CD4-positive, alpha-beta memory T cell (primary cell): ENCODE data around the gene GLMN. TPM values are rescaled to one million over a fixed set of nuclear protein-coding genes. Genes with fewer than 3 reads are reported as not detected.

ENCODE experiments used
- CTCF ChIA-PET: fragments of 350-600 bp; sonication (Branson Sonifier 250); formaldehyde crosslinking; loops from one replicate; lab custom pipeline; 2021; ENCODE audit warnings: inconsistent platforms; ENCODE audit not compliant: partially characterized antibody; lab: Charles Lee
- POLR2A ChIA-PET: fragments of 350-600 bp; sonication (Branson Sonifier 250); formaldehyde crosslinking; loops from one replicate; lab custom pipeline; 2021; ENCODE audit not compliant: partially characterized antibody; lab: Charles Lee
- DNase-seq, 5 donors: peaks; one replicate each; pipeline versions ENCODE4 v3.0.0 to v3.0.0-alpha.2; 2020 to 2022; ENCODE audit warnings: mixed read lengths in 1 of 5
- H3K27ac ChIP-seq: one replicate; pipeline ENCODE4 v1.7.0; 2013; ENCODE audit warnings: low read depth, low read length
- H3K27me3 ChIP-seq: 2 replicates; pipeline ENCODE4 v1.7.0; 2013; ENCODE audit warnings: mild to moderate bottlenecking, low read length, moderate library complexity; ENCODE audit not compliant: insufficient read depth
- H3K36me3 ChIP-seq: 2 replicates; pipeline ENCODE4 v1.7.0; 2013; ENCODE audit warnings: mild to moderate bottlenecking, low read length, moderate library complexity; ENCODE audit not compliant: insufficient read depth
- H3K4me1 ChIP-seq: 2 replicates; pipeline ENCODE4 v1.7.0; 2013; ENCODE audit warnings: mild to moderate bottlenecking, low read length, moderate library complexity; ENCODE audit not compliant: insufficient read depth
- H3K4me3 ChIP-seq, 2 donors: one replicate each; pipeline ENCODE4 v1.7.0; 2013; ENCODE audit warnings: low read length in 2 of 2, mild to moderate bottlenecking in 1 of 2
- H3K9me3 ChIP-seq, 2 donors: one replicate each; pipeline ENCODE4 v1.7.0; 2013; ENCODE audit warnings: low read length in 2 of 2, control low read depth in 1 of 2; ENCODE audit not compliant: control insufficient read depth in 1 of 2
- H3K27ac Mint-ChIP-seq, 7 donors: one replicate each; pipeline ENCODE4 v1.8.0; 2020 to 2021; ENCODE audit warnings: mixed read lengths in 7 of 7, mild to moderate bottlenecking in 6 of 7, inconsistent platforms in 3 of 7, moderate library complexity in 3 of 7
- H3K27me3 Mint-ChIP-seq, 2 donors: one replicate each; pipeline ENCODE4 v1.8.0; 2020 to 2021; ENCODE audit warnings: mixed read lengths in 2 of 2
- H3K36me3 Mint-ChIP-seq, 2 donors: one replicate each; pipeline ENCODE4 v1.8.0; 2020 to 2021; ENCODE audit warnings: mixed read lengths in 2 of 2, inconsistent platforms in 1 of 2, mild to moderate bottlenecking in 1 of 2
- H3K4me1 Mint-ChIP-seq, 4 donors: one replicate each; pipeline ENCODE4 v1.8.0; 2020 to 2021; ENCODE audit warnings: mixed read lengths in 4 of 4, mild to moderate bottlenecking in 1 of 4
- H3K4me3 Mint-ChIP-seq, 8 donors: one replicate each; pipeline ENCODE4 v1.8.0; 2020 to 2021; ENCODE audit warnings: mixed read lengths in 8 of 8, mild to moderate bottlenecking in 7 of 8, moderate library complexity in 6 of 8, inconsistent platforms in 3 of 8
- H3K9me3 Mint-ChIP-seq, 8 donors: one replicate each; pipeline ENCODE4 v1.8.0; 2020 to 2021; ENCODE audit warnings: mixed read lengths in 8 of 8, mild to moderate bottlenecking in 5 of 8, inconsistent platforms in 3 of 8, moderate library complexity in 1 of 8
- intact Hi-C: fragments of 100-400 bp; cut with micrococcal nuclease; formaldehyde crosslinking; loops from one replicate; pipeline ENCODE4 v1.15.1; 2023
- polyA plus RNA-seq, 2 donors: library from polyadenylated mRNA; unstranded; fragments of 300-500 nt; fragmentation: Illumina TruSeq; gene quantifications; one replicate each; pipeline ENCODE4 v1.2.3, GENCODE V29; 2021
- total RNA-seq, 2 experiments: library from RNA; stranded (reverse); gene quantifications; one replicate each; pipeline ENCODE4 v1.2.3, GENCODE V29; 2021

The GLMN gene
- total and polyA plus RNA-seq, 4 experiments from 2014 or later = 12.5 to 14.7 (median 13.6) TPM

GRCh38 chr1:92315766-92316599 is 17.2 kb upstream of the GLMN start:
- Mint-ChIP-seq H3K36me3 (peaks cover 4 to 9% of the 10 kb centered on the region in 2 donors), H3K27ac (peak overlapping the region; percentile 59 to 96 (median 94)), H3K4me1 (peaks cover 43 to 76% (median 59%) of the 10 kb centered on the region in 4 donors), H3K9me3 (peaks cover 0 to 1% (median 0%) of the 10 kb centered on the region in 8 donors), H3K4me3 (peak overlapping the region in 6 of 8 donors; percentile 37 to 75 (median 60)), H3K27me3 (no peaks in the 10 kb centered on the region)
- CTCF ChIA-PET = interaction anchor here (0.9 to 11.4 kb wide), 13 partner anchors 12 to 319 kb away, joined by 3 to 135 read pairs (median 4); partner anchors contain the start of genes GFI1, GLMN and RPAP2
- peaks cover 76% of the 10 kb centered on the region for H3K4me1 ChIP-seq
- peak overlapping the region; percentile 31 for H3K27ac ChIP-seq
- no peaks in the 10 kb centered on the region for H3K9me3 ChIP-seq
- H3K36me3 ChIP-seq = no peaks in the 10 kb centered on the region
- H3K4me3 ChIP-seq = no peak overlapping the region
- POLR2A ChIA-PET = interaction anchor here (0.8 to 10.2 kb wide), 11 partner anchors 10 to 512 kb away, joined by 3 to 154 read pairs (median 3); partner anchors contain the start of genes GFI1, GLMN and RPAP2
- no peaks in the 10 kb centered on the region for H3K27me3 ChIP-seq
- intact Hi-C loops = loop anchor here (2.0 to 5.0 kb wide), 2 partner anchors 146 to 167 kb away; no protein-coding TSS in a partner anchor
- peak; percentile 59 to 78 (median 67) for DNase-seq

GRCh38 chr1:92314024-92314423 is 15.2 kb upstream of the GLMN start:
- no peak for DNase-seq
- peaks cover 0 to 1% (median 0%) of the 10 kb centered on the region in 8 donors for H3K9me3 Mint-ChIP-seq
- H3K36me3 ChIP-seq = no peaks in the 10 kb centered on the region
- POLR2A ChIA-PET = interaction anchor here (0.6 to 10.2 kb wide), 3 partner anchors 15 to 250 kb away, joined by 3 to 154 read pairs (median 3); partner anchors contain the start of gene GFI1
- H3K27me3 ChIP-seq = no peaks in the 10 kb centered on the region
- no peaks in the 10 kb centered on the region for H3K27me3 Mint-ChIP-seq
- CTCF ChIA-PET = interaction anchor here (0.9 to 11.4 kb wide), 12 partner anchors 10 to 309 kb away, joined by 3 to 135 read pairs (median 4); partner anchors contain the start of genes GFI1, GLMN and RPAP2
- H3K9me3 ChIP-seq = no peaks in the 10 kb centered on the region
- H3K36me3 Mint-ChIP-seq = peaks cover 0 to 6% of the 10 kb centered on the region in 2 donors
- no peak overlapping the region for H3K4me3 ChIP-seq
- peak overlapping the region in 3 of 8 donors; percentile 5 to 49 (median 44) for H3K4me3 Mint-ChIP-seq
- H3K27ac ChIP-seq = no peak overlapping the region
- H3K4me1 Mint-ChIP-seq = peaks cover 47 to 75% (median 59%) of the 10 kb centered on the region in 4 donors
- H3K27ac Mint-ChIP-seq = peak overlapping the region; percentile 74 to 94 (median 83)
- intact Hi-C loops = loop anchor here (5.0 kb wide), 1 partner anchor 98 kb away; no protein-coding TSS in a partner anchor
- H3K4me1 ChIP-seq = peaks cover 71% of the 10 kb centered on the region

- DNase-seq = peak in 4 of 5 donors; percentile 34 to 44 (median 40)
- ChIA-PET POLR2A (interaction anchor here (0.7 to 10.2 kb wide), 4 partner anchors 58 to 229 kb away, joined by 3 to 154 read pairs (median 3); partner anchors contain the start of gene GFI1), CTCF (interaction anchor here (0.5 to 11.4 kb wide), 40 partner anchors 9 to 509 kb away, joined by 3 to 135 read pairs (median 6); partner anchors contain the start of genes GFI1, GLMN and RPAP2)
- H3K4me1 Mint-ChIP-seq = peaks cover 21 to 37% (median 31%) of the 10 kb centered on the region in 4 donors
- no peaks in the 10 kb centered on the region for H3K27me3 ChIP-seq
- H3K4me1 ChIP-seq = peaks cover 32% of the 10 kb centered on the region
- peak overlapping the region in 2 of 7 donors; percentile 47 to 72 for H3K27ac Mint-ChIP-seq
- H3K36me3 Mint-ChIP-seq = peaks cover 16 to 28% of the 10 kb centered on the region in 2 donors
- no peak overlapping the region for H3K27ac ChIP-seq
- H3K27me3 Mint-ChIP-seq = no peaks in the 10 kb centered on the region
- H3K9me3 ChIP-seq = no peaks in the 10 kb centered on the region
- H3K4me3 ChIP-seq = no peak overlapping the region
- H3K36me3 ChIP-seq = peaks cover 9% of the 10 kb centered on the region
- H3K9me3 Mint-ChIP-seq = peaks cover 0 to 1% (median 0%) of the 10 kb centered on the region in 8 donors
- peak overlapping the region in 1 of 8 donors; percentile 36 for H3K4me3 Mint-ChIP-seq
- intact Hi-C loops = loop anchor here (1.0 to 5.0 kb wide), 3 partner anchors 102 to 313 kb away; no protein-coding TSS in a partner anchor
Measured at GRCh38 chr1:92310185-92310597, 11.4 kb upstream of the GLMN start.

GRCh38 chr1:92307980-92308379 is 9.2 kb upstream of the GLMN start:
- peaks cover 15% of the 10 kb centered on the region for H3K36me3 ChIP-seq
- Mint-ChIP-seq H3K27me3 (no peaks in the 10 kb centered on the region), H3K36me3 (peaks cover 21 to 38% of the 10 kb centered on the region in 2 donors), H3K9me3 (no peaks in the 10 kb centered on the region), H3K4me3 (no peak overlapping the region), H3K27ac (peak overlapping the region in 1 of 7 donors; percentile 84), H3K4me1 (peaks cover 12 to 20% (median 16%) of the 10 kb centered on the region in 4 donors)
- H3K27me3 ChIP-seq = no peaks in the 10 kb centered on the region
- intact Hi-C loops = no loop called here
- no peak overlapping the region for H3K4me3 ChIP-seq
- no peak for DNase-seq
- POLR2A ChIA-PET = interaction anchor here (1.2 kb wide), 1 partner anchor 9 kb away, joined by 6 read pairs; the partner anchor contains the start of genes GLMN and RPAP2
- H3K4me1 ChIP-seq = peaks cover 13% of the 10 kb centered on the region
- no peak overlapping the region for H3K27ac ChIP-seq
- H3K9me3 ChIP-seq = no peaks in the 10 kb centered on the region
- CTCF ChIA-PET = interaction anchor here (0.8 to 11.4 kb wide), 11 partner anchors 10 to 318 kb away, joined by 3 to 135 read pairs (median 7); partner anchors contain the start of genes GFI1, GLMN and RPAP2

- H3K4me1 Mint-ChIP-seq = peaks cover 4 to 12% (median 9%) of the 10 kb centered on the region in 4 donors
- H3K4me3 ChIP-seq = no peak overlapping the region
- peak overlapping the region in 2 of 7 donors; percentile 7 to 61 for H3K27ac Mint-ChIP-seq
- no peaks in the 10 kb centered on the region for H3K4me1 ChIP-seq
- no peak overlapping the region for H3K27ac ChIP-seq
- CTCF ChIA-PET = interaction anchor here (0.6 kb wide), 1 partner anchor 253 kb away, joined by 3 read pairs; no protein-coding TSS in a partner anchor
- peaks cover 21 to 43% of the 10 kb centered on the region in 2 donors for H3K36me3 Mint-ChIP-seq
- no peak for DNase-seq
- no peak overlapping the region for H3K4me3 Mint-ChIP-seq
- POLR2A ChIA-PET = interaction anchor here (1.1 kb wide), 1 partner anchor 10 kb away, joined by 3 read pairs; no protein-coding TSS in a partner anchor
- no peaks in the 10 kb centered on the region for H3K9me3 ChIP-seq
- intact Hi-C loops = no loop called here
- peaks cover 15% of the 10 kb centered on the region for H3K36me3 ChIP-seq
- no peaks in the 10 kb centered on the region for H3K27me3 ChIP-seq
- no peaks in the 10 kb centered on the region for H3K27me3 Mint-ChIP-seq
- H3K9me3 Mint-ChIP-seq = no peaks in the 10 kb centered on the region
Measured at GRCh38 chr1:92306020-92306419, 7.2 kb upstream of the GLMN start.

GRCh38 chr1:92301021-92301420 is 2.2 kb upstream of the GLMN start:
- H3K4me1 Mint-ChIP-seq = peaks cover 17 to 43% (median 20%) of the 10 kb centered on the region in 4 donors
- ChIA-PET CTCF (interaction anchor here (0.8 to 1.6 kb wide), 5 partner anchors 9 to 320 kb away, joined by 3 to 6 read pairs (median 3); no protein-coding TSS in a partner anchor), POLR2A (interaction anchor here (0.9 to 1.1 kb wide), 2 partner anchors 14 to 183 kb away, joined by 3 read pairs; no protein-coding TSS in a partner anchor)
- no peak overlapping the region for H3K27ac ChIP-seq
- intact Hi-C loops = no loop called here
- H3K27me3 Mint-ChIP-seq = no peaks in the 10 kb centered on the region
- H3K9me3 ChIP-seq = no peaks in the 10 kb centered on the region
- no peaks in the 10 kb centered on the region for H3K9me3 Mint-ChIP-seq
- H3K4me1 ChIP-seq = peaks cover 29% of the 10 kb centered on the region
- H3K27me3 ChIP-seq = no peaks in the 10 kb centered on the region
- no peak overlapping the region for H3K27ac Mint-ChIP-seq
- H3K4me3 ChIP-seq = no peak overlapping the region
- H3K36me3 ChIP-seq = peaks cover 13% of the 10 kb centered on the region
- DNase-seq = no peak
- H3K36me3 Mint-ChIP-seq = peaks cover 19 to 48% of the 10 kb centered on the region in 2 donors
- peak overlapping the region in 1 of 8 donors; percentile 28 for H3K4me3 Mint-ChIP-seq
